ENCODE data around the gene PLPPR2.
"Not testable (repeated sequence)": the region's sequence is repeated elsewhere in the genome, so short reads cannot be mapped to it uniquely, and the experiment has no call there.

PLPPR2 gene

GRCh38 chr19:11339254-11340098, 15.8 kb upstream of the PLPPR2 start, which contains the start of gene RAB3D:
Gene RAB3D, minus strand, starts transcription at chr19:11339657. Its CDS starts 2,258 bp downstream, at chr19:11337399.
- FAIRE-seq (peak; percentile 90), DNase-seq (ENCODE audit: insufficient read length, low spot score) (peak; percentile 92)

- not testable (repeated sequence) for DNase-seq (ENCODE audit: insufficient read length, low spot score); FAIRE-seq
Measured at GRCh38 chr19:11340099-11340467, 15.1 kb upstream of the PLPPR2 start.

GRCh38 chr19:11342429-11342828, 12.8 kb upstream of the PLPPR2 start:
- FAIRE-seq (no peak), DNase-seq (ENCODE audit: insufficient read length, low spot score) (no peak)

- FAIRE-seq, result no peak
- no peak for DNase-seq (ENCODE audit: insufficient read length, low spot score)
Measured at GRCh38 chr19:11345122-11345803, 10.0 kb upstream of the PLPPR2 start.

GRCh38 chr19:11346104-11346940, 8.9 kb upstream of the PLPPR2 start, which contains the start of the genes CCDC159 and TMEM205:
Gene CCDC159, plus strand, starts transcription at chr19:11346519. Its CDS starts 88 bp downstream, at chr19:11346607.
Gene TMEM205, minus strand, starts transcription at chr19:11346268. Its CDS starts 649 bp downstream, at chr19:11345619.
- peak; percentile 98 for FAIRE-seq
- peak; percentile 93 for DNase-seq (ENCODE audit: insufficient read length, low spot score)

GRCh38 chr19:11347546-11348039, 7.6 kb upstream of the PLPPR2 start:
- DNase-seq (ENCODE audit: insufficient read length, low spot score) (no peak), FAIRE-seq (no peak)

GRCh38 chr19:11349171-11349570, 6.1 kb upstream of the PLPPR2 start:
- FAIRE-seq, result no peak

GRCh38 chr19:11354102-11354501, 1.1 kb upstream of the PLPPR2 start:
- not testable (repeated sequence) for FAIRE-seq

More at GRCh38 chr19:11349171-11349570, 6.1 kb upstream of the PLPPR2 start:
- no peak for DNase-seq (ENCODE audit: insufficient read length, low spot score)

GRCh38 chr19:11356074-11356397, 804 bp downstream of the PLPPR2 start:
- FAIRE-seq, result no peak
- no peak for DNase-seq (ENCODE audit: insufficient read length, low spot score)

More at GRCh38 chr19:11354102-11354501, 1.1 kb upstream of the PLPPR2 start:
- not testable (repeated sequence) for DNase-seq (ENCODE audit: insufficient read length, low spot score)

- DNase-seq (ENCODE audit: insufficient read length, low spot score) (no peak), FAIRE-seq (no peak)
Measured at GRCh38 chr19:11356676-11357550, 1.7 kb downstream of the PLPPR2 start.

- no peak for DNase-seq (ENCODE audit: insufficient read length, low spot score)
- FAIRE-seq, result no peak
Measured at GRCh38 chr19:11359421-11359820, 4.2 kb downstream of the PLPPR2 start.

- no peak for DNase-seq (ENCODE audit: insufficient read length, low spot score)
Measured at GRCh38 chr19:11361037-11361770, 6.0 kb downstream of the PLPPR2 start.

GRCh38 chr19:11361771-11362731, 6.8 kb downstream of the PLPPR2 start:
- no peak for DNase-seq (ENCODE audit: insufficient read length, low spot score)
- no peak for FAIRE-seq

More at GRCh38 chr19:11361037-11361770, 6.0 kb downstream of the PLPPR2 start:
- FAIRE-seq, result no peak

- DNase-seq (ENCODE audit: insufficient read length, low spot score) (no peak), FAIRE-seq (no peak)
Measured at GRCh38 chr19:11363881-11364280, 8.6 kb downstream of the PLPPR2 start.

GRCh38 chr19:11364296-11364904, 9.2 kb downstream of the PLPPR2 start:
- FAIRE-seq (no peak), DNase-seq (ENCODE audit: insufficient read length, low spot score) (no peak)

- DNase-seq (ENCODE audit: insufficient read length, low spot score) (no peak), FAIRE-seq (no peak)
Measured at GRCh38 chr19:11364935-11365334, 9.7 kb downstream of the PLPPR2 start.

- DNase-seq (ENCODE audit: insufficient read length, low spot score) (no peak), FAIRE-seq (no peak)
Measured at GRCh38 chr19:11365557-11366117, 10.4 kb downstream of the PLPPR2 start.

All from GM19239 (cell line).